ENCODE data around the gene NAT16.

The NAT16 gene

GRCh38 chr7:101170617-101171441, 9.3 kb downstream of the NAT16 start:
- no peak for DNase-seq

DNA sequence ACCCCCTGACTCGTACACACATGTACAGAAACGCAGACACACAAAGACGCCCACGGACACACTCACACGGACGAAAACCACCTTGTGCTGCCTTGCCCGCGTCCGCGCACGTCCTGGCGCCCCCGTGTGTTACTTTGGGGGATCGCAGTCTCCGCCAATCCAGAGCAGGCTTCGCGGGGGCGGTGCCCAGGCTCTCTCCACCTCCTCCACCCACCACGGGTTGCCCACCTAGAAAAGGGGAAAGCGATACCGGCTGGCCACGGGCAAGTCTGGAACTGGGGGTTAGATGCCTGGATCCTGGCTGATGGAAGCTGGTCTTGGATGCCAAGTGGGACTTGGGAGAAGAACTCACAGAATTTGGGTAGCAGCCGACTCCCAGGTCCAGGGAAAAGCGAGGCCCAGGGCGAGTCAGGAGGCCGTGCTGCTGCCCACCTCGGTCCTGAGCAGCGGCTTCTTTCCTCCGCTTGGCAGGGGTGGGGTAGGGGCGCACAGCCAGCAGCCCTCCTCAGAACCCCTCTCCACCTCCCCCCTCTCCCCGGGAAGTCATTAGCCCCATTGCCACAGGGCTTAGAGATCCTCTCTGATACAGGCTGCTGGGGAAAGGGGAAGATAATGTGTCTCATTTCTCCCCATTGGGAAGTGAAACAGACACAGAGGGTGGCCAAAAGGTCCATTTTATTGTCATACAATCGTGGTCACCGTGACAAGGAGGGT, 10.1 kb downstream of the NAT16 start:
- DNase-seq: peak; percentile 87

GRCh38 chr7:101169110-101169837, 10.8 kb downstream of the NAT16 start:
- no peak for DNase-seq

- no peak for DNase-seq
Measured at GRCh38 chr7:101168412-101169049, 11.6 kb downstream of the NAT16 start.

DNA sequence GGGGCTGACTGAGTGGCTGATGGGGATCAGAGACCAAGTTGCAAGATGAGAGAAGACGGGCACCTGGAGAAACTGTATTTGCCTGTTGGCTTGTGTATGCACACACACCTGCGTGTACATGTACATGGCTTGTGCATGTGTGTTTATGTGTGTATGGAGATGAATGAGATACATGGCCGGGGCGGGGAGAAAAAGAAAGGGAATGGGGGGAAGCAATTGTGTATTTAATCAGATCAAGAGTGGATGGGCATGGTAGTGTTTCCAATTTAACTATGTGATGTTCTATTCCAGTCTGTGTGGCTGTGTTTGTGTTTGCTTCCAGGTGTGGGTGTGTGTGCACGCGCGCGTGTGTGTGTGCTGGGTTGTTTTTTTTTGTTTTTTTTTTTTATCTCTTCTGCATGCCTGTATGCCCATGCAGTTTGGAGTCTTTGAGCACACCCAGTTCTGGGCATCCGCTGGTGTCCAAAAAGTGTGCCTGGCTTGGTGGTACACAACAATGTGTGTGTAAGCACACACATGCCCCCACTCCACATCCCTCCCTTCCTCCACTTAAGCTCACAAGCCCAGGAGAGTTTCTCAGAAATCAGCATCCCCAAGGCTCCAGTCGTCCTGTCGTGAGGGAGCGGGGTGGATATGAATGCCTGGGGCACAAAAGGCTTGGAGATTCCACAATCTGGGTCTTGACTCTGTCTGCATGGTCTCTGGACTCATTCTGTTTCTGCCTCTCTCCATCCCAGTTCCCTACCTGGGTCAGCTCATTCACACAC, 12.3 kb downstream of the NAT16 start:
- no peak for DNase-seq

DNA sequence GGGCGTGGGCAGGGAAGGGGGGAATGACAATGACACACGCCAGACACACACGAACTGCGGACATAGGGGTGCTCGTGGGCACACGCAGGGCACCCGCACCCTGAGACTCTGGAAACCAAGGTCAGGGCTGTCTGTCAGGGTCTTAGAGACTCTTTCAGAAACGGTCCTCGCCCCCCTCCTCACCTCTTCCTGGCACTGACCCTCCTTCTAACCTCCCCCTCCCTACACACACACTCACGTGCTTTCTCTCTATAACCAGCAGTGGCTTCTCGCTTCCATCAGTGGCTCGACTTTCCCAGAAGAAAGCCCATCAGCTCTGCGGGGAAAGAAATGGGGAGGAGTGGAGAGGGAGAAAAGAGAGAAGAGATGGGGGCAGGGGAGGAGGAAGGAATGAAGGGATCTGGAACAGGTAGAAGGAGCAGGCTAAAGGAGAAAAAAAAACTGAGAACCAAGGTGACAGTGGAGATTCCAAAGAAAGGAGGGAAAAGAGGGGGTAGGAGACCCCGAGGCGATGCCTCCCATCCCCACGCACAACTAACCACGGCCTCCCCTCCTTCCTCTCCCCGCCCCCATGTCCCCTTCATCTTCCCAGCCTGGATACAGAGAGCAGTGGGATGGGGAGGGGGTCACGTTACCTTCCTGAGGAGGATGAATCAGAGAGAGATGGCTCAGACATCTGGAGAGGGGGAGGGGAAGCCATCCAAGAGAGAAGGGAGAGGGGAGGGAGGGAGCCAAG, 13.0 kb downstream of the NAT16 start:
- no peak for DNase-seq

GRCh38 chr7:101166648-101166908, 13.5 kb downstream of the NAT16 start:
- no peak for DNase-seq

GRCh38 chr7:101165958-101166647, 14.0 kb downstream of the NAT16 start:
- DNase-seq: no peak

DNA sequence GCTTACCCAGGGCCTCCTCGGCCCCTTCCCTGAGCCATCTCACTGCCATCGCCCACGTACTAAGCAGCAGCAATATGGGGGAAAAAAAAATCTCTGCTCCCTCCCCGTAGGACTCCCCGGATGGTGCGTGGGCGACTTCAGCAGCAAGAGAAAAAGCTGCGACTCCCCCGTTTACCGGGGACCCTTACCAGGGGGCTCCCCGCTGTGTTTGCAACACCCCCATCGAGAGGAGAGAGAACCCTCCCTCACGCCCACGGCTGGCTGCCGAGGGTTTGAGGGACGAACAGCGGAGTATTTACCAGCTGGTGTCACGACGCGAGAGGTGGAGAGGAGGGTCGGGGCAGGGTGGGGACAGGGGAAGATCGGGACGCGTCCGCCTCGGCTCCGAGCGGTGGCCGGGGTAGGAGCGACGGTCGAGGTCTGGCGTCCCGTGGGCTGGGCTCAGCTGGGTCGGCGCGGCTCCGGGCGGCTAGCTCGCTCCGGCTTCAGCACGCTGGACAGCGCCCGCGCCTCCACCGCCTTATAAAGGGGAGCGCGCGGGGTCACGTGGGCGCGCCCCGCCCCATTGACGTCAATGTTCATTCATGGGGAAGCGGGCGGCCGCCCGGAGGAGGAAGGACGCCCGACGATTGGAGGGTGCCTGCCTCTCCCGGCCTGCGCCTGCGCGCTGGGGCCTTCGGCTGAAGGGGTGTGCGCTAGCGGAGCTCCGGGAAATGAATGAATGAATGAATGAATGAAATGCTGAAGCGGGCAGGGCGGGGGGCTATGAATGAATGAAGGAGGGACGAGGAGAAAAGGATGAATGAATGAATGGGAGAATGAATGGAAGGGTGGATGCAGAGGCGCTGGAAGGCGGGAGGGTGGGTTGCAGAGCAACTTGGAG, 14.8 kb downstream of the NAT16 start, which contains the start of gene VGF:
Gene VGF (minus strand): TSS at position 495 of the 883 bp plus-strand sequence. CDS start 726 bp downstream, outside the sequence.
- DNase-seq: peak; percentile 96

DNA sequence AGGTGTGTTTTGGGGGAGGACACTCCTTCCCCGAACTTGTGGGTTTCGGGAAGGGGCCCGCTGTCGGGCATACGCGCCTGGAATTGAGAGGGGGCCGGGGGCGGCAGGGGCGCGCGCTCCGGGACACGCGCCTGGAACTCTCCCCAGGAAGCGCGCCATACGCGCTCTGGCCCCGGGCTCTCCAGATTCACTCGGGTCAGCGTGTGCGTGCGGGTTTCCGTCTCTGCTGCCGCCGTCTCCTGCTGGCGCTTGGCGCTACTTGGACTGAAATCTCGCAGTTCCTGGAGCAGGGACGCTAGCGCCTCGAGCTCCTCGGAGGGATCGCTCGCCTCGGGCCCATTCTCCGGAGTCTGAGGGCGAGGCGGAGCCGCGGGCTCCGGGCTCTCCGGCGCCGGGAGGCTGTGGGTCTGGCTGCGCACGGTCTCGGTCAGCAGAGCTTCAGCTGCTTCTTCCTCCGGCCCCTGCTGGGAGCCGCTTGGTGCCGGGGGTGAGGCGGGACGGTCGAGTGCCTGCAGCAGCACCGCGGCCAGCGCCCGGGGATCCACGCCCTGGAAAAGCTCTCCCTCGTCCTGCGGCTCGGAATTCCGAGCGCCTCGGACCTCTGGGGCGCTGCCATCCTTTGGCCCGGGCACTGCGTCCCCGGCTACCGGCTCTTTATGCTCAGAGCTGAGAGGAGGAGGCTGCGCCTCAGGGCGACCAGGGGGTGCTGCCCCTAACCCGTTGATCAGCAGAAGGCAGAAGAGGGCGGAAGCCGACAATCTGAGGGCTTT, 15.8 kb downstream of the NAT16 start:
- DNase-seq: no peak

GRCh38 chr7:101163279-101164070, 16.6 kb downstream of the NAT16 start:
- DNase-seq: peak; percentile 61

- peak; percentile 56 for DNase-seq
Measured at GRCh38 chr7:101162551-101163278, 17.4 kb downstream of the NAT16 start.

- DNase-seq: no peak
Measured at GRCh38 chr7:101161692-101162471, 18.2 kb downstream of the NAT16 start.

DNA sequence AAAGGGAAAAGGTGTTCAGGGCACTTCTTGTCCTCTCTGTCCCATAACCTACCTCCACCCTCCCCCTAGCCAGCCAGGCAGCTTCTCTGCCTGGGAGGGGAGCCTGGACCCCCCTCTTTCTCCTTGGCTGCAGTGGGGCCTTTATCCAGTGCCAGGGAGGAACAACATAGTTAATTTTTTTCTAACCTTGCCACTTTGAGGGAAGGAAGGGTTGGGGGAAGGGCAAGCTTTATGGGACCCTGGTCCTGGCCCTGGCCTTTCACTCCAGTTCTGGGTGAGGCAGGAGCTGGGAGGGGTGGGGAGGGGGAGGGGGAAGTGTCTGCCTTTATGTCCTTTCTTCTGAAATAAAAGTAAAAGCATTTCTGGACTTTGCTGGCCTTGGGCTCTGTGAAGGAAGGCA, 19.2 kb downstream of the NAT16 start:
- DNase-seq: no peak

DNA sequence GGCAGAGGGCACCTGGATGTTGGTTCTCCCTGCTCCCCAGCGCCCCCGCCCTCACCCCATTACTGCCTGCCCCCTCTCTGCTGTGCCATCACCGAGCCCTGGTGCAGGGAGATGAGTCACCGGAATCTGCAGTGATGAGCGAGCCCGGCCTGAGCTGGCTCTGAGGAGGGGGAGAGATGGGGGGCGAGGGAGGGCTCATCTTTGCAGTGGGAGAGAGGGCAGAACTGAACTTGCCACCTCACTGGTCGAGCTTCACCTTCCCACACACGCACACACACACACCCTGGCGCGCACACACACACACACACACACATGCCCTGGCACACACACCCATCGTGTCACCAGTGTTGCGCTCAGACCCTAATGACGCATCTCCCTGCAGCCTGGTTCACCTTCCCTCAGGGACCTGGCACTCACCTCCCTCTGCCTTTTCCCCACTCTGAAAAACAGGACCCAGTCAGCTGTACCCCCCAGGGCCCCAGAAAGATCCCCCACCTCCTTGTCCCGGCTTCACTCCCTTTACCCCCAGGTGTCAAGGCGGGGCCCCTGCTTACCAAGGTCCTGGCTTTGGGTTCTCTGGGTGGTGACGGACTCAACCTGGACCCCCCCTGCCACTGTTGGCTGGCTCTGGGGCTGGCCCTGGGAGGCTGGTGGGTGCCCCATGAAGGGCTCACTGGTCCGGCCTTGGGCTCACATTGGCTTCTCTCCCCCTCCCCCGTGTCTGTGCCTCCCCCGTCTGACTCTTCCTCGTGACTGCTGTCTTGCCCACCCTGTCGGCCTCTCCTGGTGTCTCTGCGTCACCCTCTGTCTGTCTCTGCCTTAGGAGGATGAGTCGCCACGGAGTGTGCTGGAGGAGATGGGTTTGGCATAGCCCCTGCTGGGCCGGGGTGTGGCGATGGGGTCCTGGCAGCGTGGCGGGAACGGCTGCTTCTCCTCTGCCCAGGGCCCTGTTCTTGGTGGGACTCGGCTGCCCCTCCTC, 20.1 kb downstream of the NAT16 start:
- no peak for DNase-seq
